Subcutaneous abdominal adipose tissue (tissue), 5 donors: ENCODE data around the gene PSMA7.

ENCODE experiments used
- H3K27ac ChIP-seq: one replicate; pipeline ENCODE4 v1.7.0; 2013; ENCODE audit warnings: low read depth, mild to moderate bottlenecking, inconsistent platforms, low read length, moderate library complexity
- H3K27me3 ChIP-seq, 5 donors: one replicate each; pipeline ENCODE4 v1.7.0; 2013; ENCODE audit warnings: low read length in 5 of 5, inconsistent platforms in 1 of 5; ENCODE audit not compliant: control insufficient read depth in 5 of 5, insufficient read depth in 4 of 5
- H3K36me3 ChIP-seq, 5 donors: one replicate each; pipeline ENCODE4 v1.7.0; 2013; ENCODE audit warnings: low read length in 5 of 5; ENCODE audit not compliant: control insufficient read depth in 5 of 5, insufficient read depth in 5 of 5
- H3K4me1 ChIP-seq, 5 donors: one replicate each; pipeline ENCODE4 v1.7.0; 2013; ENCODE audit warnings: low read length in 5 of 5, mild to moderate bottlenecking in 3 of 5, moderate library complexity in 1 of 5; ENCODE audit not compliant: control insufficient read depth in 5 of 5, insufficient read depth in 5 of 5
- H3K4me3 ChIP-seq, 5 donors: one replicate each; pipeline ENCODE4 v1.7.0; 2013; ENCODE audit warnings: low read length in 5 of 5, low read depth in 1 of 5
- H3K9ac ChIP-seq, 5 donors: one replicate each; pipeline ENCODE4 v1.7.0; 2013; ENCODE audit warnings: low read length in 5 of 5, mild to moderate bottlenecking in 4 of 5, moderate library complexity in 3 of 5
- H3K9me3 ChIP-seq, 5 donors: one replicate each; pipeline ENCODE4 v1.7.0; 2013; ENCODE audit warnings: low read length in 5 of 5; ENCODE audit not compliant: control insufficient read depth in 5 of 5
- donor health status: healthy.
- donor health status: healthy.
- donor health status: healthy.
- donor health status: healthy.
- donor health status: healthy.

Gene PSMA7

GRCh38 chr20:62157387-62158087 is 14.3 kb upstream of the PSMA7 start:
- Histone ChIP-seq H3K4me1 (peaks cover 5 to 9% (median 6%) of the 10 kb centered on the region in 5 donors), H3K27ac (no peak overlapping the region), H3K9ac (no peak overlapping the region)

GRCh38 chr20:62156592-62157386 is 13.6 kb upstream of the PSMA7 start:
- Histone ChIP-seq H3K4me3 (no peak overlapping the region), H3K9ac (peak overlapping the region in 1 of 5 donors; percentile 44), H3K27ac (no peak overlapping the region)

More at GRCh38 chr20:62157387-62158087, 14.3 kb upstream of the PSMA7 start:
- peaks cover 0 to 3% (median 0%) of the 10 kb centered on the region in 5 donors for H3K9me3 ChIP-seq
- no peaks in the 10 kb centered on the region for H3K27me3 ChIP-seq
- no peak overlapping the region for H3K4me3 ChIP-seq
- peaks cover 0 to 57% (median 25%) of the 10 kb centered on the region in 5 donors for H3K36me3 ChIP-seq

GRCh38 chr20:62156254-62156556 is 13.0 kb upstream of the PSMA7 start:
- Histone ChIP-seq H3K9me3 (peaks cover 0 to 3% (median 0%) of the 10 kb centered on the region in 5 donors), H3K9ac (peak overlapping the region in 1 of 5 donors; percentile 44), H3K4me3 (no peak overlapping the region), H3K36me3 (peaks cover 0 to 45% (median 18%) of the 10 kb centered on the region in 5 donors), H3K4me1 (peaks cover 5 to 13% (median 6%) of the 10 kb centered on the region in 5 donors), H3K27me3 (no peaks in the 10 kb centered on the region), H3K27ac (no peak overlapping the region)

More at GRCh38 chr20:62156592-62157386, 13.6 kb upstream of the PSMA7 start:
- Histone ChIP-seq H3K4me1 (peaks cover 5 to 13% (median 6%) of the 10 kb centered on the region in 5 donors), H3K9me3 (peaks cover 0 to 3% (median 0%) of the 10 kb centered on the region in 5 donors), H3K36me3 (peaks cover 0 to 51% (median 24%) of the 10 kb centered on the region in 5 donors), H3K27me3 (no peaks in the 10 kb centered on the region)

DNA sequence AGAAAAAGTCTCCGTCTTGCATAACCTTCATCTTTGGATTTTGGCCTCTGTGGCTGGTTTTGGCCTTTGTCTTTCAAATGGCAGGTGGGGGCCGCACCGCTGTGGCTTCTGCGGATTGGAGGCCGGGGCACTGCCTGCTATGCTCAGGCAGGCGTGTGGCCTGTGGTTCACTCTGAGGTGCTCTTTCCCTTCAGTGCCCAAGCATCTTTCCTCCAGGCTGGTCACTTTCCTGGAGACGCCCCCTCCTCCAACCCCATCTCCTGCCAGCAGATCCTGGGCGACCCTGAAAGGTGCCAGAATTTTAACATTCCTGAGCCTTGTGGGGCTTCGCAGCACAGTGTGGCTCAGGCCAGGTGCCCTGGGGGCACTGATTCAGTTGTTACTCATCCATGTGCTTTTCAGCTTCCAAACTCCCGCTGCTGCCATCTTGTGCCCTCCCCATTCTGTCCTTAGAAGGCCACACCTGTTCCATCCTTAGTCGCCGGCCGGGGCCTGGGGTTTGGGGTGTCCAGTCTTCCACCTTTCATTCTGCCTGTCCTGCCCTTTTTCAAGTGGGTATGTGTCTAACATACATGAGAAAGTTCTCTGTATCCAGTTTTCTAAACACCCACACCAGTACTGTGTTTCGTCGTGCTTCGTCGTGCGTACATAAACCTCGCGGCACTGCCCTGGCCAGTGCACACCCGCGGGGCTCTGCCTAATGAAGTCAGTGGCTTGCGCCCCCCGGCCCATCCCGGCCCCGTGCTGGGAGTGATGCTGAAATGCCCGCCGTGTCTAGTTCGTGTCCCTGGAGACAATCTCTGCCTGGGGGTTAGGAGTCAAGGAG is 12.4 kb upstream of the PSMA7 start:
- Histone ChIP-seq H3K36me3 (peaks cover 0 to 39% (median 13%) of the 10 kb centered on the region in 5 donors), H3K27me3 (no peaks in the 10 kb centered on the region), H3K9ac (no peak overlapping the region), H3K27ac (no peak overlapping the region), H3K9me3 (peaks cover 0 to 3% (median 0%) of the 10 kb centered on the region in 5 donors), H3K4me1 (peaks cover 5 to 13% (median 6%) of the 10 kb centered on the region in 5 donors), H3K4me3 (no peak overlapping the region)

DNA sequence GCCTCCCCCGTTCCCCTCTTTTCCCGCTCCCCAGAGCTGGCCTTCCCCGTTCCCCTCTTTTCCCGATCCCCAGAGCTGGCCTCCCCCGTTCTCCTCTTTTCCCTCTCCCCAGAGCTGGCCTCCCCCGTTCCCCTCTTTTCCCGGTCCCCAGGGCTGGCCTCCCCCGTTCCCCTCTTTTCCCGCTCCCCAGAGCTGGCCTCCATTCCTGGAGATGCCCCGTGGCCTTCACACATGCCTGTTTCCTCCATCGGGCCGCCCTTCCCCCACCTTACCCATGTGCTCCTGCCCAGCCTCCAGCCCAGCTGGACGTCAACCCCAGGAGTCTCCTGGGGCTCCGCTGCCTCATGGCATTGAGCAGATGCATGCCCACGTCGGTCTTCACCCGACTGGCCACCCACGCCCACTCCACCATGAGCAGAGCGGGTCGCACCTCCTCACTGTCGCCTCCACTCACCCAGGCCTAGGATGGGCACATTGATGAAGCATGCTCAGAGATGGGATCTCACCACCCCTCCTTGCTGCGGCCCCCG is 8.7 kb upstream of the PSMA7 start:
- H3K4me3 ChIP-seq: no peak overlapping the region
- H3K36me3 ChIP-seq: peaks cover 0 to 25% (median 11%) of the 10 kb centered on the region in 5 donors
- no peak overlapping the region for H3K9ac ChIP-seq
- no peaks in the 10 kb centered on the region for H3K27me3 ChIP-seq
- no peak overlapping the region for H3K27ac ChIP-seq
- H3K4me1 ChIP-seq: peaks cover 5 to 21% (median 10%) of the 10 kb centered on the region in 5 donors
- H3K9me3 ChIP-seq: peaks cover 0 to 3% (median 0%) of the 10 kb centered on the region in 5 donors

DNA sequence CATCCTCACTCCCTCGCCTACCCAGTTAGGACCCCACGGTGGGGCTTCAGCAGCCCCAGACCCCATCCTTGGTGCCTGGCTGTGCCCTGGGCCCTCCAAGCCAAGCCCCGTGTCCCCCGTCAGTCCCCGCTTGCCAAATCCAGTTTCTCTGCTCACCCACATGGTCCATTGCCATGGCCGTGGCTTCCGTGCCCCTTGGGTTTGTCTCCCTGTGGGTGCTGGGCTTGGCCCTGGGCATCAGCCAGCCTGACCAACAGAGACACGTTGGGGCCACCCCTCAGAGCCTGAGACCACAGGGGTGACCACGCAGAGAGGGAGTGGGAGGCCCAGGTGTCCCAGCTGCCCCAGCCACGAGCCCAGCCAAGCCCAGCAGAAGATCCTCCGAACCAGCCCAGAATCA is 8.0 kb upstream of the PSMA7 start:
- Histone ChIP-seq H3K27ac (no peak overlapping the region), H3K4me3 (no peak overlapping the region), H3K36me3 (peaks cover 0 to 25% (median 11%) of the 10 kb centered on the region in 5 donors), H3K9me3 (peaks cover 0 to 3% (median 0%) of the 10 kb centered on the region in 5 donors), H3K4me1 (peaks cover 0 to 18% (median 5%) of the 10 kb centered on the region in 5 donors), H3K9ac (no peak overlapping the region), H3K27me3 (no peaks in the 10 kb centered on the region)

DNA sequence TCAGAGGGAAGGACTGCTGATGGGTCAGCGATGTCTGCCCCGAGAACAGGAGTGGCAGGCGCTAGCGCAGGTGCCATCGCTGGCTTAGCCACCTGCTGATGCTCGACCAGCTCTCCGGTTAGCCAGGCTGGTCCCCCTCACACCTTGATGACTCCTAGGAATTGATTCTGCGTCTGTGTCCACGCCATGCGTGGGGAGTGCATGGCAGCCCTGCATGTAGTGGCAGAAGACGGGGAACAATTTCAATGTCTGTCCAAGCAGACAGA is 7.0 kb upstream of the PSMA7 start:
- peaks cover 0 to 23% (median 11%) of the 10 kb centered on the region in 5 donors for H3K36me3 ChIP-seq
- peaks cover under 1 to 26% (median 13%) of the 10 kb centered on the region in 5 donors for H3K4me1 ChIP-seq
- H3K27ac ChIP-seq: no peak overlapping the region
- H3K9ac ChIP-seq: no peak overlapping the region
- H3K27me3 ChIP-seq: no peaks in the 10 kb centered on the region
- no peak overlapping the region for H3K4me3 ChIP-seq
- peaks cover 0 to 3% (median 0%) of the 10 kb centered on the region in 5 donors for H3K9me3 ChIP-seq

GRCh38 chr20:62149532-62150309 is 6.5 kb upstream of the PSMA7 start:
- H3K9me3 ChIP-seq: peaks cover 0 to 3% (median 0%) of the 10 kb centered on the region in 5 donors
- no peak overlapping the region for H3K4me3 ChIP-seq
- H3K27me3 ChIP-seq: no peaks in the 10 kb centered on the region
- H3K36me3 ChIP-seq: peaks cover 0 to 19% (median 11%) of the 10 kb centered on the region in 5 donors
- H3K4me1 ChIP-seq: peaks cover 5 to 31% (median 18%) of the 10 kb centered on the region in 5 donors
- no peak overlapping the region for H3K9ac ChIP-seq
- no peak overlapping the region for H3K27ac ChIP-seq

- no peak overlapping the region for H3K27ac ChIP-seq
- H3K9me3 ChIP-seq: peaks cover 0 to 3% (median 0%) of the 10 kb centered on the region in 5 donors
- H3K9ac ChIP-seq: no peak overlapping the region
- no peak overlapping the region for H3K4me3 ChIP-seq
- H3K36me3 ChIP-seq: peaks cover 0 to 14% (median 5%) of the 10 kb centered on the region in 5 donors
- H3K4me1 ChIP-seq: peaks cover 5 to 35% (median 25%) of the 10 kb centered on the region in 5 donors
- no peaks in the 10 kb centered on the region for H3K27me3 ChIP-seq
These were observed 5.7 kb upstream of the PSMA7 start for GRCh38 chr20:62148908-62149314.
